ENCODE data around the gene CCNK. TPM values are rescaled to one million over a fixed set of nuclear protein-coding genes. Genes with fewer than 3 reads are reported as not detected.

CCNK gene
- total RNA-seq, 3 donors from 2014 or later = 23.0 to 29.0 (median 23.9) TPM

DNA sequence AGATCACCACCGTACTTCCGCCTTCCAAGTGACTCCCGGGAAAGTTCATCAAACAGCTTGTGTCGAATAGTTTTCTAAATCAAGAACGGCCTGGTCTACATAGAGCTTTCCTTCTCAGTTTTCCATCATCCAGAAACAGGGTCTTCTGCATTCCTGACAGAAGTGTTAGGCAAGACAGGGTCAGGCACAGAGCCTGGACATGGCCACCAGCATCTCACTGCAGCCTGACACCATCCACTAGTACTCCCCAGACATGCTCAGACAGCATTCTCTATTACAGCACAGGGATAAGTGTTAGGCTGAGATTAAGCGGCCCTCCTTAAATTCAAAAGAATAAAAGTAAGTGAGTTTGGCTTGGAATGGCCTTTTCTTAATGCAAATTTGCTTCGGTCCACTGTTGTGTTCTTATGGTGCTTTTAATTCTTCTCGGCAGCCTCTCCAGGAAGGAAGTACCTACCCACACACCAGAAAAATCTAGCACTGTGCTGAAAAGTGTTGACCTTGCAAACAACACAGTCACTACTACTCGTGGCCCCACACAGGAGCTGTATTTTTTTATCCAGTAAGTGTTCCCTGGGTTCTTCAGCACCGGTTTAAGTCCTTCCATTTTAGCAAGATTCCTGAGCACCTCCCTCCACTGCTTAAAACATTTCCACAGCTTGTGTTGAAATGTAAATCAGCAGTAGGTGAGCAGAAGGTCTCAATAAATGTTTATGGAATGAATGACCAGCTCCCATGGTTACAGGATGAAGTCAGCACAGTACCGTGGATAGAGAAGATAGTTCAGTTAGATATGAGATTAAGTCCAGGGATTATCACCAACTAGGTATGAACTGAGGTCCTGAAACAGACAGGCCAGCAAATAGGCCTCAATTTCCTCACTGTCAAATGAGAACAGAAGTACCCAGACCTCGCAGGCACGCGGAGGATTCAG is 44.7 kb upstream of the CCNK start:
- intact Hi-C loops (cut with DNase I; ENCODE audit: low total_unique reads) = loop anchor here (5.0 kb wide), 2 partner anchors 304 to 1739 kb away; no protein-coding TSS in a partner anchor
- no peak overlapping the region for H3K27ac ChIP-seq
- no peaks in the 10 kb centered on the region for H3K27me3 ChIP-seq
- no peaks in the 10 kb centered on the region for H3K4me1 ChIP-seq
- DNase-seq (ENCODE audit: low spot score in 2 of 2) = no peak
- TF ChIP-seq, protein P1, sequence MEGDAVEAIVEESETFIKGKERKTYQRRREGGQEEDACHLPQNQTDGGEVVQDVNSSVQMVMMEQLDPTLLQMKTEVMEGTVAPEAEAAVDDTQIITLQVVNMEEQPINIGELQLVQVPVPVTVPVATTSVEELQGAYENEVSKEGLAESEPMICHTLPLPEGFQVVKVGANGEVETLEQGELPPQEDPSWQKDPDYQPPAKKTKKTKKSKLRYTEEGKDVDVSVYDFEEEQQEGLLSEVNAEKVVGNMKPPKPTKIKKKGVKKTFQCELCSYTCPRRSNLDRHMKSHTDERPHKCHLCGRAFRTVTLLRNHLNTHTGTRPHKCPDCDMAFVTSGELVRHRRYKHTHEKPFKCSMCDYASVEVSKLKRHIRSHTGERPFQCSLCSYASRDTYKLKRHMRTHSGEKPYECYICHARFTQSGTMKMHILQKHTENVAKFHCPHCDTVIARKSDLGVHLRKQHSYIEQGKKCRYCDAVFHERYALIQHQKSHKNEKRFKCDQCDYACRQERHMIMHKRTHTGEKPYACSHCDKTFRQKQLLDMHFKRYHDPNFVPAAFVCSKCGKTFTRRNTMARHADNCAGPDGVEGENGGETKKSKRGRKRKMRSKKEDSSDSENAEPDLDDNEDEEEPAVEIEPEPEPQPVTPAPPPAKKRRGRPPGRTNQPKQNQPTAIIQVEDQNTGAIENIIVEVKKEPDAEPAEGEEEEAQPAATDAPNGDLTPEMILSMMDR (IDR thresholded peaks at IDR 0.05) = no peak
- TF ChIP-seq POLR2A (IDR thresholded peaks at IDR 0.05) (no peak), POLR2AphosphoS5 (IDR thresholded peaks at IDR 0.05) (no peak)
- H3K9me3 ChIP-seq = no peaks in the 10 kb centered on the region
- H3K4me3 ChIP-seq = no peak overlapping the region
- no peaks in the 10 kb centered on the region for H3K36me3 ChIP-seq

DNA sequence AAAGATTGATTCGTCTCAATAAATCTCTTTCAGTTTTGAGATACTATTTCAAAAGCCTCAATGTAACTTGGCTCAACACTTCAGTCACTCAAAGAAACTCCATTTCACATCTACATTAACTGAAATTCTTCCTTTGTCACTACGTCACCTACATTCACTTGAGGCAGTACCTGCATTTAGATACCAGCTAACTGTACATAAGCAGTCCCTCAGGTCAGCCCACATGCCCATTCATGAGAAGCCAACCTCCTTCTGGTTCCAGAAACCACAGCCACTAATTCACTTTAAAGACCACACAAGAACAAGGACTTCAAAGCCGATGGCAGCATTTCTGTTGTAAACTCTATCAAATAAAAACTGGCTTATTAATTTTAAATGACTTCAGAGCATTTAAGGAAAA is 43.5 kb upstream of the CCNK start:
- no peaks in the 10 kb centered on the region for H3K27me3 ChIP-seq
- H3K4me1 ChIP-seq = no peaks in the 10 kb centered on the region
- DNase-seq (ENCODE audit: low spot score in 2 of 2) = no peak
- no peaks in the 10 kb centered on the region for H3K9me3 ChIP-seq
- H3K27ac ChIP-seq = no peak overlapping the region
- TF ChIP-seq POLR2AphosphoS5 (IDR thresholded peaks at IDR 0.05) (no peak), POLR2A (IDR thresholded peaks at IDR 0.05) (no peak)
- TF ChIP-seq, protein P1 (IDR thresholded peaks at IDR 0.05) = no peak
- intact Hi-C loops (cut with DNase I; ENCODE audit: low total_unique reads) = loop anchor here (5.0 kb wide), 2 partner anchors 305 to 1740 kb away; no protein-coding TSS in a partner anchor
- H3K36me3 ChIP-seq = no peaks in the 10 kb centered on the region
- H3K4me3 ChIP-seq = no peak overlapping the region

DNA sequence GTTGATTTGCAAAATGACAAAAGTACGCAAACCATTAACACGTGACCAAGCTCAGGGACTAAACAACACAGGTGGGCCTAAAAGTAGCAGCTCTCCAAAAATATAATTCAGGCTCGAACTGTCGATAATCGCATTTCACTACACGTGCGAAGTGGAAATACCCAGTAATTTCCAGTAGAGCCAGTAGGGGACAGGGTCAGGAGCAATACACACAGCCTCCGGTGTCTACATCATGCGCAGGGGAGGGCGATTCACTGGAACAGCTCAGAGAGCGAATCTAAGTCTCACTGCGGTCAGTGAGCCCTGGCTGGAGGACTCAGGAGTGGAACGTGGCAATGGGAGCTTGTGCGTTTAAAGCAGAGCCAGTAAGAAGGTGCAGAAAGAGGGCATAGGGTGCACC is 40.9 kb upstream of the CCNK start:
- TF ChIP-seq POLR2A (IDR thresholded peaks at IDR 0.05) (no peak), POLR2AphosphoS5 (IDR thresholded peaks at IDR 0.05) (no peak)
- TF ChIP-seq, protein P1 (IDR thresholded peaks at IDR 0.05) = no peak
- Histone ChIP-seq H3K9me3 (no peaks in the 10 kb centered on the region), H3K27ac (no peak overlapping the region), H3K27me3 (no peaks in the 10 kb centered on the region), H3K4me3 (no peak overlapping the region), H3K4me1 (no peaks in the 10 kb centered on the region), H3K36me3 (no peaks in the 10 kb centered on the region)
- intact Hi-C loops (cut with DNase I; ENCODE audit: low total_unique reads) = no loop called here
- no peak for DNase-seq (ENCODE audit: low spot score in 2 of 2)

DNA sequence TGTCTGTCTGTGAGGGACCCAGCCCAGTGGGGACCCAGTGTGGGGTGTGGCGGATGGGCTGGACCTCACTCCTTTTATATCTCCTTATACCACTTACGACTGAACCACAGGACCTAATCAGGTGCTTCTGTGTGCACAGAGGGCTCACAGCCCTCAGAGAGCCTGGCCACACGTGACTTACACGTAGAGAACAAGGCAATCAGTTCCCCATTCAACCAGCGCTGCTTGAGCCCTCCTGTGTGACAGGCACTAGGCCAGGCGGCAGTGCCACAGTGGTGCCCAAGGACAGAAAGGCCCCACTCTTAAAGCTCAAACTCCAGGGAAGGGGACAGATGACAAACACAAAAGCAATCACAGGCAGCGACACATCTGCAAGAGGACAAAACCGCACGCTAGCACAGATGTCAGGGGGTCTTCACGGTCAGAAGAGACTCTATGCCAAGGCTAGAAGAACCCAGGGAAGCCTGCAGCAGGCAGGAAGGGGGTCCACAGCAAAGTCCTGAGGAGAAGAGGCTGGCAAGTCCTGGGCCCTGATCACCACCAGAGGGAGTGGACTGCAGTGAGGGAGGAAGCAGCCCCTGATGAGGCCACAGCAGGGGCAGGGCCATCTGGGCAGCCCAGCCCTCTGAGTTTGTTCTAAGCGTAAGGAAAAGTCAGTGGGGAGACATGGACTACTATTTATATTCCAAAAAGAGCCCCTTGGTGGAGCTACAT is 39.9 kb upstream of the CCNK start:
- Histone ChIP-seq H3K9me3 (no peaks in the 10 kb centered on the region), H3K27ac (no peak overlapping the region), H3K27me3 (no peaks in the 10 kb centered on the region), H3K4me1 (no peaks in the 10 kb centered on the region), H3K4me3 (no peak overlapping the region), H3K36me3 (no peaks in the 10 kb centered on the region)
- no peak for DNase-seq (ENCODE audit: low spot score in 2 of 2)
- no peak for TF ChIP-seq POLR2AphosphoS5 (IDR thresholded peaks at IDR 0.05)
- no peak for TF ChIP-seq POLR2A (IDR thresholded peaks at IDR 0.05)
- TF ChIP-seq, protein P1 (IDR thresholded peaks at IDR 0.05) = no peak
- intact Hi-C loops (cut with DNase I; ENCODE audit: low total_unique reads) = no loop called here

DNA sequence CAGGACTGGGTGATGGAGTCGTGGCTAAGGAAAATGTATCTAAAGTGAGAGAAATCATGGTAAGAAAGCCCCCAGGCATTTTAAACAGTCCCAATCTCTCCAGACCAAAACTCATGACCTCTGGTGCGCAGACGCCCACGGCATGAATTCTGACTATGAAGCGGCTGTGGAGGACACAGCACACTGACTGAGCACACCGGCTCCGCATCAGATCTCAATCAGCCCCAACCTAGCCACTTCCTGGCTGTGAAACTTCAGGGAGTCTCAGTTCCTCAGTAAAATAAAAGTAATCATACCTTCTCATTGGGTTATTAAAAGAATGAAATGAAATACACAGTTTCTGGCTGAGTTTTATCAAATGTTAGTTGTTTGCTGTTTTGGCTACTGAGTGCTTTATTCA is 39.3 kb upstream of the CCNK start:
- intact Hi-C loops (cut with DNase I; ENCODE audit: low total_unique reads) = no loop called here
- H3K9me3 ChIP-seq = no peaks in the 10 kb centered on the region
- H3K27me3 ChIP-seq = no peaks in the 10 kb centered on the region
- no peak for TF ChIP-seq POLR2A (IDR thresholded peaks at IDR 0.05)
- TF ChIP-seq, protein P1 (IDR thresholded peaks at IDR 0.05) = no peak
- no peak for TF ChIP-seq POLR2AphosphoS5 (IDR thresholded peaks at IDR 0.05)
- H3K4me3 ChIP-seq = no peak overlapping the region
- H3K27ac ChIP-seq = no peak overlapping the region
- DNase-seq (ENCODE audit: low spot score in 2 of 2) = no peak
- H3K36me3 ChIP-seq = no peaks in the 10 kb centered on the region
- no peaks in the 10 kb centered on the region for H3K4me1 ChIP-seq
